ENCODE data around the gene MUC3A.
"Not testable (repeated sequence)": the region's sequence is repeated elsewhere in the genome, so short reads cannot be mapped to it uniquely, and the experiment has no call there.

Gene MUC3A

GRCh38 chr7:100929808-100930174 is 19.5 kb upstream of the MUC3A start:
- Histone ChIP-seq H3K27me3 (replicated peaks in 2 of 5; ENCODE audit: control insufficient read depth in 4 of 5, insufficient read depth in 5 of 5, low read length in 4 of 5) (peaks cover 0 to 10% (median 2%) of the 10 kb centered on the region in 5 experiments), H3K9me3 (ENCODE audit: control extremely low read depth in 1 of 5, control insufficient read depth in 4 of 5, insufficient read depth in 2 of 5, low read depth in 1 of 5, low read length in 4 of 5) (peaks cover 0 to 4% (median 0%) of the 10 kb centered on the region in 5 experiments), H3K4me3 (ENCODE audit: control insufficient read depth in 1 of 7, extremely low read depth in 1 of 7, insufficient read depth in 4 of 7, low read depth in 2 of 7, low read length in 6 of 7) (no peak overlapping the region), H3K27ac (ENCODE audit: insufficient read depth in 1 of 2, low read depth in 1 of 2, low read length in 2 of 2, poor library complexity in 1 of 2, severe bottlenecking in 2 of 2) (no peak overlapping the region), H3K36me3 (ENCODE audit: control insufficient read depth in 4 of 4, insufficient read depth in 4 of 4, low read length in 3 of 4) (no peaks in the 10 kb centered on the region), H3K4me1 (ENCODE audit: control extremely low read depth in 1 of 4, control insufficient read depth in 4 of 4, insufficient read depth in 4 of 4, low read length in 3 of 4) (no peaks in the 10 kb centered on the region)
- no CpG with 5 or more reads among the region's 1 CpG for WGBS (ENCODE audit: insufficient coverage)
- DNase-seq: no peak
- ChIA-PET CTCF (no interaction called here), POLR2A (no interaction called here)

GRCh38 chr7:100933734-100934133 is 15.6 kb upstream of the MUC3A start:
- Histone ChIP-seq H3K36me3 (ENCODE audit: control insufficient read depth in 4 of 4, insufficient read depth in 4 of 4, low read length in 3 of 4) (no peaks in the 10 kb centered on the region), H3K27ac (ENCODE audit: insufficient read depth in 1 of 2, low read depth in 1 of 2, low read length in 2 of 2, poor library complexity in 1 of 2, severe bottlenecking in 2 of 2) (no peak overlapping the region), H3K4me1 (ENCODE audit: control extremely low read depth in 1 of 4, control insufficient read depth in 4 of 4, insufficient read depth in 4 of 4, low read length in 3 of 4) (no peaks in the 10 kb centered on the region), H3K9me3 (ENCODE audit: control extremely low read depth in 1 of 5, control insufficient read depth in 4 of 5, insufficient read depth in 2 of 5, low read depth in 1 of 5, low read length in 4 of 5) (peaks cover 0 to 4% (median 0%) of the 10 kb centered on the region in 5 experiments), H3K27me3 (replicated peaks in 2 of 5; ENCODE audit: control insufficient read depth in 4 of 5, insufficient read depth in 5 of 5, low read length in 4 of 5) (peaks cover 0 to 10% (median 2%) of the 10 kb centered on the region in 5 experiments), H3K4me3 (ENCODE audit: control insufficient read depth in 1 of 7, extremely low read depth in 1 of 7, insufficient read depth in 4 of 7, low read depth in 2 of 7, low read length in 6 of 7) (no peak overlapping the region)
- ChIA-PET POLR2A (no interaction called here), CTCF (no interaction called here)
- no peak for DNase-seq
- 81% methylated on average over 2 of the region's 4 CpGs for WGBS (ENCODE audit: insufficient coverage)

GRCh38 chr7:100935381-100935780 is 14.0 kb upstream of the MUC3A start:
- H3K27me3 ChIP-seq (replicated peaks in 2 of 5; ENCODE audit: control insufficient read depth in 4 of 5, insufficient read depth in 5 of 5, low read length in 4 of 5); H3K27ac ChIP-seq (ENCODE audit: insufficient read depth in 1 of 2, low read depth in 1 of 2, low read length in 2 of 2, poor library complexity in 1 of 2, severe bottlenecking in 2 of 2); H3K36me3 ChIP-seq (ENCODE audit: control insufficient read depth in 4 of 4, insufficient read depth in 4 of 4, low read length in 3 of 4); H3K4me3 ChIP-seq (ENCODE audit: control insufficient read depth in 1 of 7, extremely low read depth in 1 of 7, insufficient read depth in 4 of 7, low read depth in 2 of 7, low read length in 6 of 7); DNase-seq; CTCF ChIA-PET; H3K4me1 ChIP-seq (ENCODE audit: control extremely low read depth in 1 of 4, control insufficient read depth in 4 of 4, insufficient read depth in 4 of 4, low read length in 3 of 4): not testable (repeated sequence)
- POLR2A ChIA-PET: interaction anchor here (0.5 kb wide), 1 partner anchor 148 kb away, joined by 3 read pairs; no protein-coding TSS in a partner anchor
- peaks cover 0 to 12% (median 0%) of the 10 kb centered on the region in 5 experiments for H3K9me3 ChIP-seq (ENCODE audit: control extremely low read depth in 1 of 5, control insufficient read depth in 4 of 5, insufficient read depth in 2 of 5, low read depth in 1 of 5, low read length in 4 of 5)
- no CpG with 5 or more reads among the region's 2 CpGs for WGBS (ENCODE audit: insufficient coverage)

- H3K27ac ChIP-seq (ENCODE audit: insufficient read depth in 1 of 2, low read depth in 1 of 2, low read length in 2 of 2, poor library complexity in 1 of 2, severe bottlenecking in 2 of 2); CTCF ChIA-PET; H3K4me3 ChIP-seq (ENCODE audit: control insufficient read depth in 1 of 7, extremely low read depth in 1 of 7, insufficient read depth in 4 of 7, low read depth in 2 of 7, low read length in 6 of 7); DNase-seq; H3K4me1 ChIP-seq (ENCODE audit: control extremely low read depth in 1 of 4, control insufficient read depth in 4 of 4, insufficient read depth in 4 of 4, low read length in 3 of 4); POLR2A ChIA-PET; H3K27me3 ChIP-seq (replicated peaks in 2 of 5; ENCODE audit: control insufficient read depth in 4 of 5, insufficient read depth in 5 of 5, low read length in 4 of 5); H3K36me3 ChIP-seq (ENCODE audit: control insufficient read depth in 4 of 4, insufficient read depth in 4 of 4, low read length in 3 of 4): not testable (repeated sequence)
- H3K9me3 ChIP-seq (ENCODE audit: control extremely low read depth in 1 of 5, control insufficient read depth in 4 of 5, insufficient read depth in 2 of 5, low read depth in 1 of 5, low read length in 4 of 5): peaks cover 0 to 12% (median 0%) of the 10 kb centered on the region in 5 experiments
- WGBS (ENCODE audit: insufficient coverage): 82% methylated on average over 5 of the region's 7 CpGs
Observed at GRCh38 chr7:100936167-100936566, 13.2 kb upstream of the MUC3A start.

GRCh38 chr7:100942045-100942774 is 7.1 kb upstream of the MUC3A start:
- Histone ChIP-seq H3K27ac (ENCODE audit: insufficient read depth in 1 of 2, low read depth in 1 of 2, low read length in 2 of 2, poor library complexity in 1 of 2, severe bottlenecking in 2 of 2) (no peak overlapping the region), H3K4me1 (ENCODE audit: control extremely low read depth in 1 of 4, control insufficient read depth in 4 of 4, insufficient read depth in 4 of 4, low read length in 3 of 4) (no peaks in the 10 kb centered on the region), H3K36me3 (ENCODE audit: control insufficient read depth in 4 of 4, insufficient read depth in 4 of 4, low read length in 3 of 4) (no peaks in the 10 kb centered on the region), H3K27me3 (replicated peaks in 2 of 5; ENCODE audit: control insufficient read depth in 4 of 5, insufficient read depth in 5 of 5, low read length in 4 of 5) (peaks cover 0 to 3% (median 0%) of the 10 kb centered on the region in 5 experiments), H3K4me3 (ENCODE audit: control insufficient read depth in 1 of 7, extremely low read depth in 1 of 7, insufficient read depth in 4 of 7, low read depth in 2 of 7, low read length in 6 of 7) (no peak overlapping the region), H3K9me3 (ENCODE audit: control extremely low read depth in 1 of 5, control insufficient read depth in 4 of 5, insufficient read depth in 2 of 5, low read depth in 1 of 5, low read length in 4 of 5) (peaks cover 0 to 8% (median 0%) of the 10 kb centered on the region in 5 experiments)
- ChIA-PET CTCF (no interaction called here), POLR2A (no interaction called here)
- WGBS (ENCODE audit: insufficient coverage): 46% methylated on average over 3 of the region's 9 CpGs
- DNase-seq: no peak

DNA sequence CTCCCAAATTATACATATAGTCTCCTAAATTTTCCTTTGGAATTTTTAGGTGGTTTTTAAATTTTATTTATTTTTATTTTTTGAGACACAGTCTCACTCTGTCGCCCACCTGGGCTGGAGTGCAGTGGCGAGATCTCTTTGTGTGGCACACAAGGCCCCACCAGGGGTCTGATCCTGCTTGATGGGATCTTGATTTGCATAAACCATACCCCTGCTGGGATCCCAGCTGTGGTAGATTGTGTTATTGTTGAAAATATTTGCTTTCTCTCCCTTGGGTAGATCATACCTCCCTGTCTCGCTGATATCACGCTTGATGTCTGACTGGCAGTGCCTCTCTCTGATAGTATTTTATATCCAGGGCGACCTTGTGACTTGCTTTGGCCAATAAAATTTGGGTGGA is 5.6 kb upstream of the MUC3A start:
- DNase-seq: no peak
- WGBS (ENCODE audit: insufficient coverage): 94% methylated on average over 3 of the region's 5 CpGs
- Histone ChIP-seq H3K27ac (ENCODE audit: insufficient read depth in 1 of 2, low read depth in 1 of 2, low read length in 2 of 2, poor library complexity in 1 of 2, severe bottlenecking in 2 of 2) (no peak overlapping the region), H3K4me3 (ENCODE audit: control insufficient read depth in 1 of 7, extremely low read depth in 1 of 7, insufficient read depth in 4 of 7, low read depth in 2 of 7, low read length in 6 of 7) (no peak overlapping the region), H3K36me3 (ENCODE audit: control insufficient read depth in 4 of 4, insufficient read depth in 4 of 4, low read length in 3 of 4) (no peaks in the 10 kb centered on the region), H3K4me1 (ENCODE audit: control extremely low read depth in 1 of 4, control insufficient read depth in 4 of 4, insufficient read depth in 4 of 4, low read length in 3 of 4) (no peaks in the 10 kb centered on the region), H3K27me3 (replicated peaks in 2 of 5; ENCODE audit: control insufficient read depth in 4 of 5, insufficient read depth in 5 of 5, low read length in 4 of 5) (peaks cover 0 to 6% (median 0%) of the 10 kb centered on the region in 5 experiments), H3K9me3 (ENCODE audit: control extremely low read depth in 1 of 5, control insufficient read depth in 4 of 5, insufficient read depth in 2 of 5, low read depth in 1 of 5, low read length in 4 of 5) (peaks cover 0 to 8% (median 0%) of the 10 kb centered on the region in 5 experiments)
- ChIA-PET CTCF (interaction anchor here (1.2 kb wide), 1 partner anchor 201 kb away, joined by 3 read pairs; no protein-coding TSS in a partner anchor), POLR2A (no interaction called here)

GRCh38 chr7:100944138-100944537 is 5.2 kb upstream of the MUC3A start:
- no peak overlapping the region for H3K4me3 ChIP-seq (ENCODE audit: control insufficient read depth in 1 of 7, extremely low read depth in 1 of 7, insufficient read depth in 4 of 7, low read depth in 2 of 7, low read length in 6 of 7)
- peaks cover 0 to 8% (median 0%) of the 10 kb centered on the region in 5 experiments for H3K9me3 ChIP-seq (ENCODE audit: control extremely low read depth in 1 of 5, control insufficient read depth in 4 of 5, insufficient read depth in 2 of 5, low read depth in 1 of 5, low read length in 4 of 5)
- H3K36me3 ChIP-seq (ENCODE audit: control insufficient read depth in 4 of 4, insufficient read depth in 4 of 4, low read length in 3 of 4): no peaks in the 10 kb centered on the region
- H3K4me1 ChIP-seq (ENCODE audit: control extremely low read depth in 1 of 4, control insufficient read depth in 4 of 4, insufficient read depth in 4 of 4, low read length in 3 of 4): peaks cover 0 to under 1% (median 0%) of the 10 kb centered on the region in 4 experiments
- no peak for DNase-seq
- POLR2A ChIA-PET: no interaction called here
- 55% methylated on average over 2 of the region's 4 CpGs for WGBS (ENCODE audit: insufficient coverage)
- H3K27ac ChIP-seq (ENCODE audit: insufficient read depth in 1 of 2, low read depth in 1 of 2, low read length in 2 of 2, poor library complexity in 1 of 2, severe bottlenecking in 2 of 2): no peak overlapping the region
- H3K27me3 ChIP-seq (replicated peaks in 2 of 5; ENCODE audit: control insufficient read depth in 4 of 5, insufficient read depth in 5 of 5, low read length in 4 of 5): peaks cover 0 to 10% (median 2%) of the 10 kb centered on the region in 5 experiments
- CTCF ChIA-PET: interaction anchor here (1.2 kb wide), 1 partner anchor 200 kb away, joined by 3 read pairs; no protein-coding TSS in a partner anchor

Measured in common myeloid progenitor, CD34-positive (primary cell).